ENCODE measurements around the gene SFXN3. TPM values are rescaled to one million over a fixed set of nuclear protein-coding genes. Genes with fewer than 3 reads are reported as not detected.

Gene SFXN3
- 10 to 100 TPM; 20.7 to 27.6 (median 22.7) TPM for polyA plus RNA-seq (ENCODE audit: insufficient read depth in 1 of 5, insufficient read length in 5 of 5, low replicate concordance in 1 of 5)
- long read RNA-seq, donor 1, partial matches to known transcripts = 49 of 50 reads
- long read RNA-seq, donor 1, other reads (novel, unspliced or antisense) = 0 of 50 reads
- long read RNA-seq, donor 2 = 0 reads
- long read RNA-seq, donor 3, partial matches to known transcripts = 0 of 1 reads
- long read RNA-seq, donor 3, other reads (novel, unspliced or antisense) = 0 of 1 reads
- long read RNA-seq, donor 4 = 0 reads
- long read RNA-seq, donor 5, partial matches to known transcripts = 0 of 1 reads
- long read RNA-seq, donor 5, other reads (novel, unspliced or antisense) = 0 of 1 reads
- long read RNA-seq, donor 6 = 0 reads
- long read RNA-seq, donor 7 = 0 reads
- long read RNA-seq, donor 8, partial matches to known transcripts = 7 of 7 reads
- long read RNA-seq, donor 8, other reads (novel, unspliced or antisense) = 0 of 7 reads

GRCh38 chr10:101031128-101031795 lies at the start of gene SFXN3, which contains the start of gene PDZD7:
SFXN3 (plus strand) TSS chr10:101031234; CDS start chr10:101034695, 3,461 bp downstream.
PDZD7 (minus strand) TSS chr10:101031129; CDS start chr10:101030219, 910 bp downstream.
- DNase-seq = peak; percentile 83 to 85

GRCh38 chr10:100982916-100983830 lies 47.9 kb upstream of the SFXN3 start:
- DNase-seq = no peak

- DNase-seq = no peak
Measured at GRCh38 chr10:100983868-100984671, 47.0 kb upstream of the SFXN3 start.

- no peak for DNase-seq
Measured at GRCh38 chr10:100984672-100985177, 46.3 kb upstream of the SFXN3 start.

- DNase-seq = no peak
Measured at GRCh38 chr10:100985336-100985735, 45.7 kb upstream of the SFXN3 start.

GRCh38 chr10:100986623-100986951 lies 44.4 kb upstream of the SFXN3 start:
- no peak for DNase-seq

GRCh38 chr10:100986952-100987684 lies 43.9 kb upstream of the SFXN3 start, which contains the start of the genes MRPL43 and TWNK:
MRPL43 (minus strand) TSS chr10:100987497; CDS start chr10:100987443, 54 bp downstream.
TWNK (plus strand) TSS chr10:100987543; CDS start chr10:100988211, 668 bp downstream.
- peak; percentile 75 to 79 for DNase-seq

GRCh38 chr10:100987685-100988049 lies 43.4 kb upstream of the SFXN3 start:
- no peak for DNase-seq

GRCh38 chr10:100988166-100988565 lies 42.9 kb upstream of the SFXN3 start:
- DNase-seq = no peak

- no peak for DNase-seq
Measured at GRCh38 chr10:100989088-100989487, 41.9 kb upstream of the SFXN3 start.

GRCh38 chr10:100993986-100994708 lies 36.9 kb upstream of the SFXN3 start:
- DNase-seq = no peak

GRCh38 chr10:100995181-100995580 lies 35.9 kb upstream of the SFXN3 start:
- DNase-seq = no peak

GRCh38 chr10:100996678-100997359 lies 34.2 kb upstream of the SFXN3 start:
- no peak for DNase-seq

GRCh38 chr10:100997360-100998182 lies 33.5 kb upstream of the SFXN3 start:
- DNase-seq = peak in 1 of 2 donors; percentile 63

GRCh38 chr10:100998183-100998990 lies 32.6 kb upstream of the SFXN3 start:
- DNase-seq = peak; percentile 92 to 93

- peak; percentile 88 to 90 for DNase-seq
Measured at GRCh38 chr10:100998991-100999741, 31.9 kb upstream of the SFXN3 start.
